ENCODE data around the gene TMC8.

GRCh38 chr17:78133971-78134898 lies 3.7 kb downstream of the TMC8 start:
- TF ChIP-seq, protein P1, sequence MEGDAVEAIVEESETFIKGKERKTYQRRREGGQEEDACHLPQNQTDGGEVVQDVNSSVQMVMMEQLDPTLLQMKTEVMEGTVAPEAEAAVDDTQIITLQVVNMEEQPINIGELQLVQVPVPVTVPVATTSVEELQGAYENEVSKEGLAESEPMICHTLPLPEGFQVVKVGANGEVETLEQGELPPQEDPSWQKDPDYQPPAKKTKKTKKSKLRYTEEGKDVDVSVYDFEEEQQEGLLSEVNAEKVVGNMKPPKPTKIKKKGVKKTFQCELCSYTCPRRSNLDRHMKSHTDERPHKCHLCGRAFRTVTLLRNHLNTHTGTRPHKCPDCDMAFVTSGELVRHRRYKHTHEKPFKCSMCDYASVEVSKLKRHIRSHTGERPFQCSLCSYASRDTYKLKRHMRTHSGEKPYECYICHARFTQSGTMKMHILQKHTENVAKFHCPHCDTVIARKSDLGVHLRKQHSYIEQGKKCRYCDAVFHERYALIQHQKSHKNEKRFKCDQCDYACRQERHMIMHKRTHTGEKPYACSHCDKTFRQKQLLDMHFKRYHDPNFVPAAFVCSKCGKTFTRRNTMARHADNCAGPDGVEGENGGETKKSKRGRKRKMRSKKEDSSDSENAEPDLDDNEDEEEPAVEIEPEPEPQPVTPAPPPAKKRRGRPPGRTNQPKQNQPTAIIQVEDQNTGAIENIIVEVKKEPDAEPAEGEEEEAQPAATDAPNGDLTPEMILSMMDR (tag by site-specific recombination; IDR thresholded peaks at IDR 0.05): peak; percentile 65
- TF ChIP-seq KLF10 (tag by site-specific recombination; IDR thresholded peaks at IDR 0.05) (no peak), EGR2 (tag by site-specific recombination; IDR thresholded peaks at IDR 0.05; ENCODE audit: low read depth) (0 out of 2 replicates have a peak, but pooled peaks have one; percentile 4), SETDB1 (IDR thresholded peaks at IDR 0.05; ENCODE audit: insufficient read length, low read length) (no peak), ZNF16 (tag by site-specific recombination; IDR thresholded peaks at IDR 0.05; ENCODE audit: low read depth) (no peak), ZSCAN30 (tag by site-specific recombination; IDR thresholded peaks at IDR 0.05) (0 out of 2 replicates have a peak, but pooled peaks have one; percentile 46), ZBTB8A (tag by site-specific recombination; IDR thresholded peaks at IDR 0.05) (no peak), REST (tag by site-specific recombination; IDR thresholded peaks at IDR 0.05) (no peak), ZNF843 (tag by site-specific recombination; IDR thresholded peaks at IDR 0.05) (no peak), ZBTB17 (tag by site-specific recombination; IDR thresholded peaks at IDR 0.05) (peak; percentile 16; the same call in 1 of the 2 replicates), ZEB2 (tag by site-specific recombination; IDR thresholded peaks at IDR 0.05) (no peak), ZNF768 (tag by site-specific recombination; IDR thresholded peaks at IDR 0.05) (no peak)
- TF ChIP-seq, protein P2, sequence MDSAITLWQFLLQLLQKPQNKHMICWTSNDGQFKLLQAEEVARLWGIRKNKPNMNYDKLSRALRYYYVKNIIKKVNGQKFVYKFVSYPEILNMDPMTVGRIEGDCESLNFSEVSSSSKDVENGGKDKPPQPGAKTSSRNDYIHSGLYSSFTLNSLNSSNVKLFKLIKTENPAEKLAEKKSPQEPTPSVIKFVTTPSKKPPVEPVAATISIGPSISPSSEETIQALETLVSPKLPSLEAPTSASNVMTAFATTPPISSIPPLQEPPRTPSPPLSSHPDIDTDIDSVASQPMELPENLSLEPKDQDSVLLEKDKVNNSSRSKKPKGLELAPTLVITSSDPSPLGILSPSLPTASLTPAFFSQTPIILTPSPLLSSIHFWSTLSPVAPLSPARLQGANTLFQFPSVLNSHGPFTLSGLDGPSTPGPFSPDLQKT (IDR thresholded peaks at IDR 0.05; ENCODE audit: borderline replicate concordance, low read depth, low read length): no peak
